AG08396 (cell line): ENCODE results near the gene NTM.

Source experiments
- DNase-seq: peaks from one replicate; pipeline ENCODE4 v3.0.0; 2012; ENCODE audit warnings: low spot score, mixed read lengths

Gene NTM

GRCh38 chr11:131823772-131824171 is 453.4 kb downstream of the NTM start:
- no peak for DNase-seq

GRCh38 chr11:131824771-131825170 is 454.4 kb downstream of the NTM start:
- no peak for DNase-seq

- no peak for DNase-seq
Measured at GRCh38 chr11:131827430-131827829, 457.0 kb downstream of the NTM start.

GRCh38 chr11:131829725-131830124 is 459.3 kb downstream of the NTM start:
- DNase-seq: no peak

GRCh38 chr11:131832079-131832478 is 461.7 kb downstream of the NTM start:
- no peak for DNase-seq

GRCh38 chr11:131833366-131833765 is 463.0 kb downstream of the NTM start:
- no peak for DNase-seq

GRCh38 chr11:131837562-131837961 is 467.1 kb downstream of the NTM start:
- no peak for DNase-seq

GRCh38 chr11:131838016-131838415 is 467.6 kb downstream of the NTM start:
- no peak for DNase-seq

- no peak for DNase-seq
Measured at GRCh38 chr11:131839326-131839725, 468.9 kb downstream of the NTM start.

- DNase-seq: no peak
Measured at GRCh38 chr11:131840545-131840944, 470.1 kb downstream of the NTM start.

- no peak for DNase-seq
Measured at GRCh38 chr11:131841028-131841427, 470.6 kb downstream of the NTM start.

GRCh38 chr11:131841925-131842635 is 471.7 kb downstream of the NTM start:
- DNase-seq: no peak

- no peak for DNase-seq
Measured at GRCh38 chr11:131845255-131845654, 474.8 kb downstream of the NTM start.

- DNase-seq: no peak
Measured at GRCh38 chr11:131849485-131849884, 479.1 kb downstream of the NTM start.

- no peak for DNase-seq
Measured at GRCh38 chr11:131850507-131850906, 480.1 kb downstream of the NTM start.

- no peak for DNase-seq
Measured at GRCh38 chr11:131851964-131852755, 481.7 kb downstream of the NTM start.

- no peak for DNase-seq
Measured at GRCh38 chr11:131852757-131853156, 482.3 kb downstream of the NTM start.

- DNase-seq: no peak
Measured at GRCh38 chr11:131854391-131854790, 484.0 kb downstream of the NTM start.

GRCh38 chr11:131855320-131855719 is 484.9 kb downstream of the NTM start:
- no peak for DNase-seq

- DNase-seq: no peak
Measured at GRCh38 chr11:131857246-131857645, 486.8 kb downstream of the NTM start.

- no peak for DNase-seq
Measured at GRCh38 chr11:131858505-131858904, 488.1 kb downstream of the NTM start.

- peak; percentile 20 for DNase-seq
Measured at GRCh38 chr11:131859538-131860210, 489.3 kb downstream of the NTM start.

- no peak for DNase-seq
Measured at GRCh38 chr11:131864228-131864627, 493.8 kb downstream of the NTM start.
